Mesenchymal stem cell (in vitro differentiated cells and primary cell): ENCODE measurements around the gene MYL12A.

Experiments
- DNase-seq: peaks from one replicate; pipeline ENCODE4 v3.0.0-alpha.2; 2013
- H2AFZ ChIP-seq: one replicate; pipeline ENCODE4 v1.6.1; 2013; ENCODE audit warnings: low read depth, mild to moderate bottlenecking, control low read depth, inconsistent platforms, low read length, moderate library complexity
- H2AK5ac ChIP-seq: 2 replicates; pipeline ENCODE4 v1.6.1; 2013; ENCODE audit warnings: low read length, moderate library complexity, mild to moderate bottlenecking, inconsistent platforms; ENCODE audit not compliant: severe bottlenecking
- H2BK120ac ChIP-seq: one replicate; pipeline ENCODE4 v1.6.1; 2013; ENCODE audit warnings: low read depth, mild to moderate bottlenecking, inconsistent platforms, low read length, moderate library complexity
- H2BK12ac ChIP-seq, 2 experiments: one replicate each; pipeline ENCODE4 v1.6.1; 2013; ENCODE audit warnings: inconsistent platforms in 2 of 2, low read length in 2 of 2, mild to moderate bottlenecking in 2 of 2, moderate library complexity in 2 of 2, control low read depth in 1 of 2
- H2BK15ac ChIP-seq: one replicate; pipeline ENCODE4 v1.6.1; 2013; ENCODE audit warnings: mild to moderate bottlenecking, low read depth, inconsistent platforms; ENCODE audit not compliant: poor library complexity, severe bottlenecking
- H2BK5ac ChIP-seq: 2 replicates; pipeline ENCODE4 v1.6.1; 2013; ENCODE audit warnings: low read depth, mild to moderate bottlenecking, low read length, control low read depth, inconsistent platforms; ENCODE audit not compliant: poor library complexity, severe bottlenecking
- H3K14ac ChIP-seq, 2 experiments: one replicate each; pipeline ENCODE4 v1.6.1; 2013; ENCODE audit warnings: inconsistent platforms in 2 of 2, low read length in 2 of 2, control low read depth in 1 of 2, mild to moderate bottlenecking in 1 of 2, moderate library complexity in 1 of 2
- H3K18ac ChIP-seq, 2 experiments: one replicate each; pipeline ENCODE4 v1.6.1; 2013; ENCODE audit warnings: inconsistent platforms in 2 of 2, low read length in 2 of 2, control low read depth in 1 of 2, low read depth in 1 of 2, mild to moderate bottlenecking in 1 of 2
- H3K23ac ChIP-seq, 2 experiments: one replicate each; pipeline ENCODE4 v1.6.1; 2013; ENCODE audit warnings: inconsistent platforms in 2 of 2, low read length in 2 of 2, mild to moderate bottlenecking in 2 of 2, moderate library complexity in 2 of 2, control low read depth in 1 of 2
- H3K27ac ChIP-seq: 2 replicates; pipeline ENCODE4 v1.5.1; 2013; ENCODE audit warnings: mild to moderate bottlenecking, moderate library complexity, low read length, control low read depth, inconsistent platforms; ENCODE audit not compliant: poor library complexity, severe bottlenecking
- H3K27me3 ChIP-seq, 2 experiments: 2 replicates each; pipeline versions ENCODE4 v1.6.1 to v1.7.0; 2013; ENCODE audit warnings: low read length in 2 of 2, mild to moderate bottlenecking in 2 of 2, moderate library complexity in 2 of 2, control low read depth in 1 of 2, inconsistent platforms in 1 of 2; ENCODE audit not compliant: control insufficient read depth in 1 of 2, insufficient read depth in 1 of 2
- H3K36me3 ChIP-seq, 2 experiments: 2 replicates each; pipeline versions ENCODE4 v1.6.1 to v1.7.0; 2013; ENCODE audit warnings: low read length in 2 of 2, control low read depth in 1 of 2, inconsistent platforms in 1 of 2, low read depth in 1 of 2, mild to moderate bottlenecking in 1 of 2; ENCODE audit not compliant: insufficient read depth in 2 of 2, control insufficient read depth in 1 of 2
- H3K4ac ChIP-seq, 2 experiments: one replicate each; pipeline ENCODE4 v1.6.1; 2013; ENCODE audit warnings: inconsistent platforms in 2 of 2, low read length in 2 of 2, mild to moderate bottlenecking in 2 of 2, moderate library complexity in 2 of 2, control low read depth in 1 of 2, low read depth in 1 of 2
- H3K4me1 ChIP-seq: 2 replicates; pipeline ENCODE4 v1.6.1; 2013; ENCODE audit warnings: low read depth, low read length, control low read depth; ENCODE audit not compliant: control insufficient read depth, insufficient read depth
- H3K4me2 ChIP-seq: 2 replicates; pipeline ENCODE4 v1.6.1; 2013; ENCODE audit warnings: low read length, mild to moderate bottlenecking, inconsistent platforms; ENCODE audit not compliant: poor library complexity, severe bottlenecking
- H3K4me3 ChIP-seq, 2 experiments: 2 replicates each; pipeline versions ENCODE4 v1.5.1 to v1.7.0; 2013; ENCODE audit warnings: low read length in 2 of 2, mild to moderate bottlenecking in 2 of 2, control low read depth in 1 of 2, low read depth in 1 of 2; ENCODE audit not compliant: insufficient read depth in 1 of 2
- H3K79me1 ChIP-seq: replicated peaks from 2 replicates; pipeline ENCODE4 v1.6.1; 2013; ENCODE audit warnings: mild to moderate bottlenecking, control low read depth, low read length, inconsistent platforms; ENCODE audit not compliant: poor library complexity, severe bottlenecking
- H3K9ac ChIP-seq: 2 replicates; pipeline ENCODE4 v1.7.0; 2013; ENCODE audit warnings: mild to moderate bottlenecking, low read length, moderate library complexity
- H3K9me3 ChIP-seq: 2 replicates; pipeline ENCODE4 v1.7.0; 2013; ENCODE audit warnings: mild to moderate bottlenecking, low read length; ENCODE audit not compliant: control insufficient read depth
- H4K8ac ChIP-seq: one replicate; pipeline ENCODE4 v1.6.1; 2013; ENCODE audit warnings: inconsistent platforms, mild to moderate bottlenecking, low read length, moderate library complexity
- H4K91ac ChIP-seq: one replicate; pipeline ENCODE4 v1.6.1; 2013; ENCODE audit warnings: mild to moderate bottlenecking, low read length, inconsistent platforms
- WGBS: methylation state at CpG from one replicate; pipeline ENCODE4 v1.1.7; 2013; ENCODE audit warnings: mixed read lengths; 5-methylcytosine and 5-hydroxymethylcytosine counted together

MYL12A gene

DNA sequence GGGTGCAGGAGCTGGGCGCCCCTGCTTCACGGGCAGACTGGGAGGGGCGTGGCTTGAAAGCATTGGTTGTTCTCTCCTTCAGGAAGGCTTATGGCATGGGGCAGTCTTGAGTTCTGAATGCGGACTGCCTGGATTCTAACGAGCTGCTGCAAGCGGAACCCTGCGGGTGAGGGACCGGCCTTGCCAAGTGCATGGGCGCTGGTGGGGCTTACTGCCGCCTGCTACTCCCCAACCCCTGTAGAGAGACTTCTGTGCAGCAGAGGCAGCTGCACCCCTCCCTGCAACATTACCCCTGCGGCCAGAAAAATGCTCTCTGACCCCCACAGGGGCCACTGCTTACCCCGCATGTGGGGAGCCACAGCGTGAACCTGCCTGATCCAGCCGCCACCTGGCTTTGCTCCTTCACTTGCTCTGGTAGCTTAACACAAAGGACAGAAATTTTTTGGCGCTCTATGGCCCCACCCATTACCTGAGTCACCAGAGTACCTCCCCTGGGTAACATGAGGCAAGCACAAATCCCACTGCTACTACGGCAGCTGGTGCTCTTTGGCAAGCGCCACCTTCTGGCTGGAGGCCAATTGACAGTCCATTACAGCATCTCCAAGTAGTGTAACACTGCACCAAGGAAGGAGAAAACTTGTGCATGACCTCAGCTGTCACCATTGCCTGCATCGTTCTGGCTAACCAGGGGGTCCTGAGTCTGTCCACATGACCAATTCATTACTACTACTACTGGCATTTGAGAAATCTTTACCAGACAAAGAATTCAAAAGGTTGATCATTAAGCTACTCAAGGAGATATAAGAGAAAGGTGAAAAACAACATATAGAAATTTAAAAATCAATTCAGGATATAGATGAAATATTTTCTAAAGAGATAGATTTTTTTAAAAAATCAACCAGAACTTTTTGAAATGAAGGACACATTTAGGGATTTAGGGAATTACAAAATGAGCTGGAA lies 49.7 kb downstream of the MYL12A start:
- Histone ChIP-seq H3K4me3 (peak overlapping the region; percentile 75 to 94), H2BK15ac (peak overlapping the region; percentile 63), H3K9ac (peak overlapping the region; percentile 66), H3K4me1 (peaks cover 9% of the 10 kb centered on the region), H3K27me3 (no peaks in the 10 kb centered on the region), H3K9me3 (no peaks in the 10 kb centered on the region), H3K14ac (peak overlapping the region in 1 of 2 experiments; percentile 92), H3K27ac (peak overlapping the region; percentile 88), H2AFZ (peak overlapping the region; percentile 94), H4K8ac (peak overlapping the region; percentile 97), H3K18ac (peak overlapping the region; percentile 74 to 89), H2BK12ac (peak overlapping the region in 1 of 2 experiments; percentile 70), H3K23ac (peak overlapping the region in 1 of 2 experiments; percentile 72), H3K36me3 (peaks cover 0 to 2% of the 10 kb centered on the region in 2 experiments), H2BK120ac (no peak overlapping the region), H3K79me1 (peaks cover 13% of the 10 kb centered on the region), H2BK5ac (peak overlapping the region; percentile 61), H3K4ac (peak overlapping the region; percentile 50 to 54), H3K4me2 (peak overlapping the region; percentile 91), H4K91ac (peak overlapping the region; percentile 68), H2AK5ac (no peak overlapping the region)
- WGBS: 13% methylated on average over 17 of the region's 18 CpGs
- peak; percentile 90 for DNase-seq

- H3K27ac ChIP-seq: no peak overlapping the region
Measured at GRCh38 chr18:3304832-3305231, 57.2 kb downstream of the MYL12A start.

DNA sequence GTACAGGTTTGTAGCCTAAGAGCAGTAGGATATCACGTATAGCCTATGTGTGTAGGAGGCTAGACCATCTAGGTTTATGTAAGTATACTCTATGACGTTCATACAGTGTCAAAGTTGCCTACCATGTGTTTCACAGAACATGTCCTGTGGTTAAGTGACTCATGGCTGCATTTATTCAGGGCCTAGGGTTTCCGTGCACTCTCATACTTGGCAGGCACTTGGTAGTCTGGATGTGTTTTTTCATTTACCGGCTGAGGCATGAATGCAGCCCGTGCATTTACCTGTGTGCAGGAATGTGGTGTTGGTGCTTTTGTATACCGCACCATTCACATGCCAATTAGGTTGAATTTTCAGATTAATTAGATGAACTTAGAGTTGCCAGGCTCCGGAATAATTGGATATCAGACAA lies 57.8 kb downstream of the MYL12A start:
- H3K18ac ChIP-seq: no peak overlapping the region
- peak; percentile 98 for DNase-seq
- no peak overlapping the region for H4K8ac ChIP-seq
- H3K27me3 ChIP-seq: no peaks in the 10 kb centered on the region
- no peak overlapping the region for H4K91ac ChIP-seq
- H3K36me3 ChIP-seq: no peaks in the 10 kb centered on the region
- no peak overlapping the region for H2BK120ac ChIP-seq
- no peak overlapping the region for H3K4ac ChIP-seq
- no peak overlapping the region for H2AFZ ChIP-seq
- peak overlapping the region in 1 of 2 experiments; percentile 47 for H3K4me3 ChIP-seq
- H3K9me3 ChIP-seq: no peaks in the 10 kb centered on the region
- H2BK5ac ChIP-seq: no peak overlapping the region
- no peak overlapping the region for H3K27ac ChIP-seq
- H3K23ac ChIP-seq: no peak overlapping the region
- H2AK5ac ChIP-seq: no peak overlapping the region
- no peak overlapping the region for H3K14ac ChIP-seq
- no peak overlapping the region for H2BK12ac ChIP-seq
- 45% methylated on average over 7 of the region's 7 CpGs for WGBS
- H3K79me1 ChIP-seq: no peaks in the 10 kb centered on the region
- peaks cover 4% of the 10 kb centered on the region for H3K4me1 ChIP-seq
- no peak overlapping the region for H3K4me2 ChIP-seq
- no peak overlapping the region for H2BK15ac ChIP-seq
- peak overlapping the region; percentile 67 for H3K9ac ChIP-seq

More at GRCh38 chr18:3304832-3305231, 57.2 kb downstream of the MYL12A start:
- no peak overlapping the region for H2BK15ac ChIP-seq
- H3K27me3 ChIP-seq: no peaks in the 10 kb centered on the region
- no CpG with 5 or more reads among the region's 1 CpG for WGBS
- peaks cover 4% of the 10 kb centered on the region for H3K4me1 ChIP-seq
- H2BK120ac ChIP-seq: no peak overlapping the region
- no peak overlapping the region for H2AFZ ChIP-seq
- no peak overlapping the region for H3K14ac ChIP-seq
- no peak overlapping the region for H3K4ac ChIP-seq
- H3K9me3 ChIP-seq: no peaks in the 10 kb centered on the region
- peak overlapping the region; percentile 52 for H3K9ac ChIP-seq
- H3K4me2 ChIP-seq: no peak overlapping the region
- H3K79me1 ChIP-seq: no peaks in the 10 kb centered on the region
- no peak for DNase-seq
- H4K8ac ChIP-seq: no peak overlapping the region
- H2BK12ac ChIP-seq: no peak overlapping the region
- H3K4me3 ChIP-seq: no peak overlapping the region
- no peaks in the 10 kb centered on the region for H3K36me3 ChIP-seq
- H2AK5ac ChIP-seq: no peak overlapping the region
- no peak overlapping the region for H4K91ac ChIP-seq
- H3K23ac ChIP-seq: no peak overlapping the region
- H3K18ac ChIP-seq: peak overlapping the region in 1 of 2 experiments; percentile 43
- H2BK5ac ChIP-seq: no peak overlapping the region
